HG03558 (cell line): ENCODE measurements around the gene ZNF407.

ENCODE experiments used
- ATAC-seq: cut with Tn5 transposase; IDR thresholded peaks from one replicate; pipeline ENCODE4 v1.9.1; 2021; ENCODE audit warnings: moderate number of reproducible peaks; ENCODE audit not compliant: unreplicated experiment; ENCODE audit errors: extremely low read depth

ZNF407 gene

DNA sequence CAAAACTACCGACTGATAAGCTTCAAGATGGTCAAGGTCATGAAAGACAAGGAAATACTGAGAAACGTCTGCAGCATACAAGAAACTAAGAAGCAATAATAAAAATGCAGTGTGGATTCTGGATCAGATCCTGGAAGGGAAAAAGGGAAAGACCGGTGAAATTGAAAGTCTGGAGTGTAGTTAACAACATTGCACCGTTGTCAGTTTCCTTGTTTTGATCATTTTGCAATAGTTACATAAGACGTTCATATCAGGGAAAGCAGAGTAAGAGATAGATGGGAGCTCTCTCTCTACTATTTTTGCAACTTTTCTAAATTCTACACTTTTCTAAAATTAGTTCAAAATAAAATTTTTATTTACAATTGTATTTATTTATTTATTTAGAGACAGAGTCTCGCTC is 15.0 kb upstream of the ZNF407 start:
- no peak for ATAC-seq

DNA sequence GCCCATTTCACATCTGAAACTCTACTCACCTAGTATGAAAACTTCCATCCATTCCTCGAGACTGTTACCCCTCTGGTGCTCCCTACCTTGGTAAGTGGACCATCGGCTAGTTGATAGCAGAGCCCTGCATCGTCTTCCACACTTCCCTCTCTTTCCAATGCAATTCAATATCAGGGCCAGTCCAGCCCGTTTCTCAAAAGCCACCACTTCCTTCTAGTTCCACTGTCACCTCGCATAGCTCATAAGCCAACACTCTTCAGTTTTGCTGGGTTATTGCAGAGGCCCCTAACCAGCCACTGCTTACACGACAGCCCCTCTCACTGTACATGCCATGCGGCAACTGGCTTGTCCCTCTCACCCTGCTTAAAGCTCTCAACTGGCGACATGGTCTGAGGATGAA is 10.2 kb upstream of the ZNF407 start:
- ATAC-seq: no peak

DNA sequence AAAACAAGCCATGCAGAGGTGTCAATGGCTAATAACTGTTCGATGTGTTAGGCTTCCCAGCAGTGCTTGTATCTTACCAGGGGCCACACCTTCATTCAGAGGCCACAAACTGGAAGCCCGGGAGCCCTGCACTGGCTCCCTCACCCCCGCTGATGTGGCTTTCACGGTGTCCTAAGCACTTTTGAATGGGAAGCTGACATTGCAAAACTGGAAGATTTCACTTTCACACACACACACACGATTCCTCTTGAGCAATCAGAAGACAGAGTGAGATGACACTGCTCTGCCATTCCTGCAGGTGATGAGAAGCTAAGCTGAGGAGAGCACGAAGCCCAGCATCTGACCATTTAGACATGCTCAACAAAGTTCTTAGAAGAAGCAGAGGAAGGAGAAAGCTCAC is 8.6 kb upstream of the ZNF407 start:
- ATAC-seq: no peak

DNA sequence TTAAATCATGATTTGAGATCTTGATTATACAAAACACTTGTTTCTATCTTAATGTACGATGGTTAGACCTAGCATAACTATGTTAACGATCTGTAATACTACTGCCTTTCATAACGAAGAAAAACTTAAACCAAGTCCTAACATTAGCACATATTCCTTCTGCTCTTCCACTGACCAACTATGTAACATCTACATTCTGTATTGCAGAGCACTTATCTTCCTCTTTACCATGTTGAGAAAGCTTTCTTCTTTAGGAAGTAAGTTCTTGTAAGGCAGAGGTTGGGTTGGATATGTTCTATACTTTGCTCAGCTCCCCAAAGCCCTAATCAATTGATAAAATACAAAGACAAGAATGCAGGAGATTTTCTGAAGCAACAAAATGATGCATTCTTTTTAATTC is 7.9 kb upstream of the ZNF407 start:
- ATAC-seq: no peak

DNA sequence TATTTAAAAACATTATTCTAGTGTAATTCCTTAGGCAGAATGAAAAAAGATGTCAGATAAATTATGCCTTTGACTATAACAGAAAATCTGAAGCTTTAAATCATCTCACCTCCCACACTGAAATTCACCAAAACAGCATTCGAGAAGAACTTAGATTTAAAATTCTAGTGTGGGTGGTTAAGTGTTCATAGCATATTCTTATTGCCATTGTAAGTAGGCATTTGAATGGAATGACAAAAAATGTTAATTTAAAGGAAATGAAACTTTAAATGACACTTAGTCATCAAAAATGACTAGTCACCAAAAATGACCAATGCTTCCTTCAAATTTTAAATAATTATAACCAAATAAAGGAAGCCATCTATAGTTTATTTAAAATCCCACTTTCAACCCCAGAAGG is 7.0 kb upstream of the ZNF407 start:
- no peak for ATAC-seq

DNA sequence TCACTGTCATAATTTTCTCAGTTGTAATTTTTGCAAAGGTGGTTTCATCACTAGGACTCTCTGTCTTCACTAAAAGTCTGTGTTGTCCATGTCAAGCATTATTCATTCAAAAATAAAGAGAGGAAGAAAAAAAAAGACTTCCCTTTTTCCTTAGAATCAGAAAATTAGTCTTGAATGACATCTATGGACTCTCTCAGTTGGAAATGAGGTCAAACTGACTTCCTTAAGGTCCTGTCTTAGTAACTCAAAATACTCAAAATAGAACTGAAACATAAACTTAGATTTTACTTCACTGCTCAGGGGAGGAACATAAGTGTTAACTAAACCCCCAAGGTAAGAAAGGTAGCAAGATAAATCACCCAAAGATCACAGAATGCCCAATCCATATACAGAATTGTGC is 2.2 kb upstream of the ZNF407 start:
- no peak for ATAC-seq

DNA sequence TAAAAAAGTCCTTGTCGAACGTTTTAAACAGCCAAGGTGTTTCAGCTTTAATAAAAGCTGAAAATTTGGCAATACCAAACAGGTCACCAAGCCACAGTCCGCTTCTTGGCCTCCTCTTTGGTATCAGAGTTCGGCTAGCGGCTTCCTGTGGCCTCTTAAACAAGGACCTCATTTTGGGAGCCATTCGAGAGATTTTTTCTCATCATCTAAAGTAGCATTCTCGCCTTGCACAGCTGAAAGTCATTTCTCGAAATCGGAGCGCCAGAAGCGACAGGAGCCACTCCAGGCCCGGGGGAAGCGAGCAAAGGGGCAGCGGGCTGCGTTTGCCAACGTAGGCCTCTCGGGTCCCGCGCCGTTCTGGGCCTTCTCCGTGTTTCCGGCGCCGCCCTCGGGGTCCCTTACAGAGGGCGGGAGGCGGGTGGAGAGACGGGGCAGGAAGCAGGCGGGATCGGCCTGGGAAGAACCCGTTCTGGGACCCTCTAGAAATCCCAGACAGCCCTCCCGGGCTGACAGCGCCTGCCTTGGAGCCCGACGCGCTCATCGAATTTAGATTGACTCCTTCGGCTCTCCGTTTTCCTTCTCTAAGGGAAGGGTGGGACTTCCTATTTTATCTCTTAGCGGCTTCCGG is 522 bp upstream of the ZNF407 start:
- ATAC-seq: peak; percentile 19

DNA sequence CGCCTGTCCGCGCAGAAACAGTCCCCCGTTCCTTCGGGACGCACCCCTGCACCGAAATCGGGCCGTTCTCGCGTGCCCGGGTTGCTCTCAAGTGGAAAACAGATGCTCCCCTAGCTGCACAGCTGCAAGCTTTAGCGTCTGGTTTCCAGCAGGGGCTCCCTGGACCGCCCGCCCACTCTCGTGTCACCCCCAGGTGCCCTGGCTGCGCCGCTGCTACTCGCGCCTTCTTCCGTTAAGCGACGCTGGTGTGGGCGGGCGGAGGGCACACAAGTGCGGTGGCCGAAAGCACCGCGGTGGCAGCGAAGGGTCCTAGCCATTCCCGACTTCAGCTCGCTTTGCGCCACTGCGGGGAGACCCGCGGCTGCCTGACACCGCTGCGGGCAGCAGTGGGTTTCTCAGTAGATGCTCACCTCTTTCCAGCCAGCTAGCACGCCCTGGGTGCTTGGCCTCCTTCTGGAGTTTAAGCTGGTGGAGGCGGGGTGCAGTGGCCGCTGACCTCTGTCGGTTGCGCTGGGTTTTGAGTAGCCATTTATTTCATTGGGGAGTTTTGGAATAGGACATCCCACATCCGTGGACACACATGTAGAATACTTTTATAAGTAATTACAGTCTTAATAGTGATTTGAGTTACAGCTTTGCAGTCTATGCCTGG is 806 bp downstream of the ZNF407 start:
- ATAC-seq: peak; percentile 42

DNA sequence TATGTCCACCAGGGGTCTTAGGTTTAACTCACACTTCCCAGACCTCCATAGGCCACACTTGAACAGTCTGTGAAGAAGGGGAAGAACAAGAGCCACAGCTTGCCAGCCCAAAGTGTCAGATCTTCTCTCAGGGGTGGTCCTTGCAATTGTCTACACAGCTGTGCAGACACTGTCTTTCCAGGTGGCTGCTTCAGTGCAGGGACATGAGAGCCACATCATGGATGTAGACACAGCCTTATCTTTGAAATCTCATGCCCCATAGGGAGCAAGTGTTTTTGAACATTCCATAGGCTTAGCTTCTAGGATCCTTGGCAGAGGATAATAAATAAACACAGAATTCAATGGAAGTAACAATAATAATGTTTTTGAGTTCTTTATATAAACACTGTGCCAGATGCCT is 6.7 kb downstream of the ZNF407 start:
- no peak for ATAC-seq

DNA sequence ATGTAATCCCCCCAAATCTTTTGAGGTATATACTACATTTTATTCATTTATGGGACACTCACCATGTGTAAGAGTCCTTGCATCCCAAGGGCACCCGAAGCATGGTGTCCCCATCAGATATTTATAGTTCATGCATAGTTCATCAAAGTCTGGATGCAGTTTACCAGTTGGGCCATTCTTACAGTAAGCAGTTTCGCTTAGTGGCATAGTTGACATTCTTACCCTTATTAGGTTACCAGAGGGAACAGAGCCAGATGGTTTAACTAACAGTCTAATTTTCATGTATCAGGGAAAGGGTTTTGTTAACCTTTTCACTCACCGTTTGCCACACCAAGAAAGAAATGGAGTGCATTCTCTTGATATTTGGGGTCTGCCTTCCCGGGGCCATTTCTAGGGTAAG is 7.1 kb downstream of the ZNF407 start:
- no peak for ATAC-seq

DNA sequence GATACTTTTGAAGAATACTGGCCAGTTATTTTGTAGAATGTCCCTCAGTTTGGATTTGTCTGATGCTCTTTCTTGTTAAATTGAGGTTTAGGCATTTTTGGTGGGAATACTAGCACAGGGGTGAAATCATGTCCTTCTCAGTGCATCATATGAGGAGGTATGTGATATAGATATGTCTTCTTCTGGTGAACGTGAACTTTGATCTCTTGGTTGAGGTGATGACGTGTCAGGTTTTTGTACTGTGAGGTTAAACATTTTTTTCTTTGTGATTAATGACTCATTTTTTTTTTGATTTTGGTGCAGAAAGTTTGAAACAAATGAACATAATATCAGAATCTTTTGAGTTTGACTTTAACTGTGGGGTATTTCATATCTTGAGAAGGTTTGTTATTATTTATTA is 11.0 kb downstream of the ZNF407 start:
- no peak for ATAC-seq

DNA sequence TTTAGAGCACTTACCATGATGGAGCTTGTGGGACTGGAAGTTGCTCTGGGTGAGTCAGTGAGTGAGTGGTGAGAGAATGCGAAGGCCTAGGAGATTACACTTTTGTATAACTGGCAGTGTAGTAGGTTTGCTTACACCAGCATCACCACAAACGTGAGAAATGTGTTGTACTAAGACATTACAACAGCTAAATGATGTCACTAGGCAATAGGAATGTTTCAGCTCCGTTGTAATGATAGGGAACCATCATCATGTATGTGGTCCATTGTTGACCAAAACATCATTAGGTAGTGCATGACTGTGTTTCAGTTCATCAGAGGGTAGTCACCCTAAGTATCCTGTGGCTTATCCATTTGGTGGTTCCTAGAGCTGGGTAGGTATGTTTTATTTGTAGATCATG is 11.9 kb downstream of the ZNF407 start:
- no peak for ATAC-seq

DNA sequence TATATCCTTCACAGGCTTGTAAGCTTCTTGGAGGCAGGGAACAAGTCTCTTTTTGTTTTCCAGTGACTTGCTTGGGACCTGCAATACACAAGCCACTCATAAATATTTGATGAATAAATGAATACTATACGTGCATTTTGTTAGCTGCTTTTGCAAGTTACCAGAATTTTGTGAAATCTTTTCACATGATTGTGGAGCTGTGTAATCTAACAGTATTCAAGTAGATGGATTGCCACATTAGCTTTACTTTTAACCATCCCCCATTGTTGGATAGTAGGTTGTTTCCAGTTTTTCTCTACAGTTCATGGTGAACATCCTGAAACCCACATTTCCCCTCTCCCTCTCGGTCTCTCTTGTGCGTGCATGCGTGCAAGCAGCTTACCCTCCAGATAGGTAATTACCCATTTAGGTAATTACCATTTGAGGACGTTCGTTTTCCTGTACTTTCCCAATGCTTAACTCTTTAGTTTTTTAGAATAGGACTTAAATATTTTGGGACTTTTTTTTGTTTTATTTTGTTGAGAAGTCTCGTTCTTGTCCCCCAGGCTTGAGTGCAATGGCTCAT is 12.5 kb downstream of the ZNF407 start:
- no peak for ATAC-seq

DNA sequence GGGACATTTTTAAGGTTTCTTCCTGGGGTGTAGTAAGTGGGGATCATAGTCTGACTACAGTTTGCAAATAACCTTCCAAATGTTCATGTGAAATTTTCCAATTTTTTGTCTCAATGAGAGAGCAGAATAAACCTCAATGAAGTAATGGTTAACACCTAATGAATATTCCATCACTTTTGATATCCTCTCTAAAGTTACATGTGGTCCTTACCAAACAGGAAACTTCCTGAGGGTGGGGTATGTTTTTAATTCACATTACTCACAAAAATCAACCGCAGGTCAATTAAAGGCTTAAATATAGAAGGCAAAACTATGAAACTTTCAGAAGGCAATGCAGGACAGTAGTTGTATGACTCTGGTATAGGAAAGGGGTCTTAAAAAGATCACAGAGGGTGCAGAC is 13.2 kb downstream of the ZNF407 start:
- no peak for ATAC-seq

DNA sequence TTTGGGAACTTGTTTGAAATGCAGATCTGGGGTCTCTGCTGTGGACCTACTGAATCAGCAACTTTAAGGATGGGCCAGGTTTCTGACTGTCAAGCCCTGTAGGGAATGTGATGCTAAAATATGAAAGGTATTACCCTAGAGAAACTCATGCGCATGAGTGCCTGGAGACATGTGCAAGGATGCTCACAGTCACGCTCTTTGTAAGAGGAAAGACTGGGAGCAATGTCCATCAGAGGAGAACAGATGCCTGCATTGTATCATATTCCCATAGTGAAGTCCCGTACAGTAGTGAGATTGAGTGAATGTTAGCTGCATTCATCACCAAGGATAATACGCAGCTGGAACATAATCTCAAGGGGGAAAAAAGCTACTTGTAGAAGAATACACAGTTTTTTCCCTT is 14.1 kb downstream of the ZNF407 start:
- ATAC-seq: no peak

DNA sequence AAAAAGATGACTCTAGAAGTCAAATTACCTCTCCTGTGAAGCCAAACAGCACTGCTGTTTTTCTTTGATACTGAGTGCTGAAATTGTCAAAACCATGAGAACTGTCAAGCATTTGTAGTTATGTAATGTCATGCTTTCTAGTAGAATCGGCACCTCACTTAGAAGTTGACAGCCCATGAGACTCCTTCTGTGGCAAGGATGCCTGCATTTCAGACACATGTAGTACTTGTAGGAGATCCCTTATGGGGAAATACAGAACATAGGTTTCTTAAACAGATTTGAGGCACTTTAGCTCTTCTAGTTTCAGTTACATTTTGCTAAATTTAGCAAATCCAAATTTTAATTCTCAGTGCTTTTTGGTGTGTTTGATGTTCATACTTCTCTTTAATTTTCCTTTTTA is 15.7 kb downstream of the ZNF407 start:
- no peak for ATAC-seq

DNA sequence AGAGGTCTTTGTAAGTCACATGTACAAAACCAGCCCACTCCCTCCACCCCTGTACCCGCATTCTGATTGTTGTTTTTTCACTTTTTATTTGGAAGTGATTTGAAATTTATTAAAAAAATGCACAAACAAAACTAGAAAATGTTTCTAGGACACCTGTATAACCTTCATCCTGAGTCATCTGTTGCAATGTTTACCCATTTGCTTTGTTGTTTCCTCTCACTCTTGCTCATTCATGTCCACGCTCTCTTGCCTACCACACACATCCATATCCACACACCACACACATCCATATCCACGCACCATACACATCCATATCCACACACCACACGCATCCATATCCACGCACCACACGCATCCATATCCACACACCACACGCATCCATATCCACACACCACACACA is 18.8 kb downstream of the ZNF407 start:
- ATAC-seq: no peak

DNA sequence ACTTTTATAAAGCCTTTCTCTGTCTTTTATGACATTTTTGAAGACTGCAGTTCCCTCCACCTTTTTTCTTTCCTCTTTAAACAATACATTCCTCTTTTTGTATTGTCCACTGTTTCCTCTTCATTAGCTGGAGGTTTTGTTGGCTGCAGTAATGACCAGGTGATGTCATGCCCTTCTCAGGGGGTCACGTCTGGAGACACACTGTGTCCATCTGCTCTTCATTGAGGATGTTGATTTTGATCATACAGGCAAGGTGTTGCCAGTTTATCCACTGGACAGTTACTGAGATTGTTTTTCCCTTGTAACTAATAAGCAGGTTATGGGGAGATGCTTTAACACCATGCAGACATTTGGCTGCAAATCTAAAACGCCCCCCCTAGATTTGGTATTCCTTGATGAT is 19.8 kb downstream of the ZNF407 start:
- no peak for ATAC-seq

DNA sequence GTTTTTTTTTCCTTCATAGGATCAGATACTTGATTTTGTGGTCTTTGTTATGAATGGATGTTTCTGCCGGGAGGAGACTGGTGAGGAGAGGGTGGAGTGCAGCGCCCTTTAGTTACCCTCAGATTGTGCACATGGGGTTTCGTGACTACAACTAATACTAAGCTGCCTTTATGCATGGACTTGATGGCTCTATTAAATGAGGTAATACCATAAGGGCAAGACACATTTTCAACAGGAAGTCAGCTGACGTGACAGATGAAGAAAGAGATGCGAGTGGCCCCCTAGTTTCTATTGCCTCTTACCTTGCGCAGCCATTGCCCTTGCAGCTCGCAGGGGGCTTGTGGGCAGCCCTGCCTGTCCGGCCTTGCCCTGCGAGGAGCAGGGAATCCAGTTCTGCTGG is 24.4 kb downstream of the ZNF407 start:
- no peak for ATAC-seq

DNA sequence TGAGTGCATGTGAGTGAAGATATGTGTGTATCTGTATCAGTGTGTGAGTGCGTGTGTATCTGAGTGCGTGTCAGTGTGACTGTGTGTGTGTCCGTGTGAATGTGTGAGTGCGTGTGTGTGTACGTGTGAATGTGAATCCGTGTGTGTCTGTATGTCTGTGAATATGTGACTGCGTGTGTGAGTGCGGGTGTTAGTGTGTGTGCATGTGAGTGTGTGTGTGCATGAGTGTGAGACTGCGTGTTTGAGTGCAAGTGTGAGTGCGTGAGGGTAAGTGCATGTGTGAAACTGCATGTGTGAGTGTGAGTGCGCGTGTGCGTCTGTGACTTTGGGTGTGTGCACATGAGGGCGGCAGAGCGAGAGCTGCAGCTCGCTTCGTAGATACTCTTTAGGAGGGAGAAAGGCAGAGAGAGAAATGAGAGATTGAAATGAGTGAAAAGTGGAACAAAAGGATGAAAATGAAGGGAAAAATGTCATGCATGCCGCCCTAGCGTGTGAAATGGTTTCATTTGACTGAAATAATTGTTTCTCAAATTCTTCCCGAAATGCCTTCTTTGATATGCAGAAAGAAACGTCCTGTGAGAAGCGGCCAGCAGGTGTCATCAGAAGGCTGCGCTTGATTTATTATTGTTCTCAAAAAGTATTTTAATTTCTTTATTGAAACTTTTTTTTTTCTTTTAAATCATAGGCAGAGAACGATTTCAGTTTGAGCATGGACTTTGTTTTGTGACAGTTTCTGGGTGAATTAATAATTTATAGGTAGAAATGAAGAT is 25.6 kb downstream of the ZNF407 start:
- ATAC-seq: no peak

DNA sequence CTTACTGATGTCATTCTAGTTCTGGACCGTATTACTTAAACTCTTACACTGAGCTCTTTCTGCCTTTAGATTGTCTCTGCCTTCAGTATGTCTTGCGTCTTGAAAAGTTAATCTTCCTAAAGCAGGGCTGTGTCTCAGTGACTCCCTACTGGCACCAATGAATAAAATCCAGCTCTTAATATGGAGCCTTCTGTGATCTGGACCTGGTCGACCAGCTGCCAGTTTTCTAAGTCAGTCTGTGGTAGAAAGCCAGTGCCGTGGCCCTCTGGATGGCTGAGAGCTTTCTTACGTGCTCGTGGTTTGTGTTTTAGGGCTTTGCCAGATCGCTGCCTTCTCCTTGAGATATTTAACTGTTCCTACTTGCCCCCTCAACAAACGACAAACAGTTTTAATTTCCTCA is 26.8 kb downstream of the ZNF407 start:
- no peak for ATAC-seq
